Fibroblast of the aortic adventitia (primary cell): ENCODE measurements around the gene DPP6. TPM values are rescaled to one million over a fixed set of nuclear protein-coding genes. Genes with fewer than 3 reads are reported as not detected.

Source experiments
- DNase-seq: peaks from one replicate; pipeline ENCODE4 v3.0.0-alpha.2; 2010; ENCODE audit warnings: low read depth
- H3K4me3 ChIP-seq: 2 replicates; pipeline ENCODE4 v1.5.1; 2011; ENCODE audit warnings: low read depth, mild to moderate bottlenecking, control low read depth, low read length, moderate library complexity
- CTCF ChIP-seq: IDR thresholded peaks from 2 replicates; pipeline ENCODE4 v1.5.1; 2011; ENCODE audit warnings: mild to moderate bottlenecking, low read length, control low read depth, inconsistent platforms; ENCODE audit not compliant: insufficient read depth
- total RNA-seq: library from RNA; depleted of rRNA; stranded (reverse); fragments of >200 nt; gene quantifications from 2 replicates; pipeline ENCODE4 v1.2.3, GENCODE V29; 2012; ENCODE audit warnings: low replicate concordance

DPP6 gene
- total RNA-seq, 1 donor, result not detected

DNA sequence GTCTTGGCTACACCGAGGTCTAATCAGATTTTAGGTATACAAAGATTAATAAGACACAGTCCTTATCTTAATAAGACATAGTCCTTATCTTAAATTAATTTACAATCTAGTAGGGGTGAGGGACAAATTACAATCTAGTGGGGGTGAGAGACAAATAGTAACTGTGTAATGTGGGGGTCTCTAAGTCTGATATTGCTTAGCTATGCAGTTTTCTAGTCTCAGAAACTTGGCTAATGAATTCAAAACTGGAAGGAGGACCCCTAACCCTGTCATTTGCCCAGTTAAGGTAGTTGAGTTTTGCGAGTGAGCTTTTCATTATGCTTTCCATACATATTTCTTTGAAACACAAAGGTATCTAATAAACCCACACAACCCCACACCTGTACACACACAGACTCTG, 136.1 kb downstream of the DPP6 start:
- DNase-seq, result no peak
- no peak for TF ChIP-seq CTCF
- H3K4me3 ChIP-seq, result no peak overlapping the region

- DNase-seq, result no peak
- no peak for TF ChIP-seq CTCF
- H3K4me3 ChIP-seq, result no peak overlapping the region
Measured at GRCh38 chr7:154195266-154195665, 143.1 kb downstream of the DPP6 start.

DNA sequence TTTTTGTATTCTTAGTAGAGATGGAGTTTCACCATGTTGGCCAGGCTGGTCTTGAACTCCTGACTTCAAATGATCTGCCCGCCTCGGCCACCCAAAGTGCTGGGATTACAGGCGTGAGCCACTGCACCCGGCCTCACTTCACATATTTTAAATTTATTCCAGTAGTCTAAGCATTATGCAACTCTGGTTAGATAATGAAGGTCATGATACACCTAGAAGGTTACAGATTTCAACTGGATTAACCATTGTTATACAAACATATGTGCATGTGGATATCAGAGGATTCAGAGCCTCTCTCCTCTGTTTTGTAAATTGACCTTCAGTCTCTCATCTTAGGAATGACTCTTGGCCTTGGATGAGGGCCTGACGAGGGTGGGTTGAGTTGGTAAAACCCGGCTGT, 146.3 kb downstream of the DPP6 start:
- no peak for DNase-seq
- no peak for TF ChIP-seq CTCF
- no peak overlapping the region for H3K4me3 ChIP-seq

GRCh38 chr7:154200241-154200640, 148.0 kb downstream of the DPP6 start:
- H3K4me3 ChIP-seq, result no peak overlapping the region
- no peak for TF ChIP-seq CTCF
- no peak for DNase-seq

- TF ChIP-seq CTCF, result no peak
- no peak overlapping the region for H3K4me3 ChIP-seq
- DNase-seq, result no peak
Measured at GRCh38 chr7:154202002-154202401, 149.8 kb downstream of the DPP6 start.

GRCh38 chr7:154204046-154204445, 151.8 kb downstream of the DPP6 start:
- DNase-seq, result no peak
- H3K4me3 ChIP-seq, result no peak overlapping the region
- TF ChIP-seq CTCF, result no peak

GRCh38 chr7:154212861-154213260, 160.7 kb downstream of the DPP6 start:
- no peak for TF ChIP-seq CTCF
- DNase-seq, result no peak
- no peak overlapping the region for H3K4me3 ChIP-seq
